HepG2 (cell line): Measurements from ENCODE around the gene PTPRE. TPM values are rescaled to one million over a fixed set of nuclear protein-coding genes. Genes with fewer than 3 reads are reported as not detected.

ENCODE experiments used
- ATAC-seq: fragments of 200-7000 bp; cut with Tn5 transposase; 3 replicates; pipeline ENCODE4 v1.9.1; 2020; ENCODE audit warnings: mild to moderate bottlenecking, moderate library complexity
- BruUV-seq: library from RNA; stranded (reverse); fragments of 400-500 nt; replicated peaks from 2 replicates; lab custom pipeline; 2021; lab: Mats Ljungman, UMichigan
- CTCF ChIA-PET: fragments of 300-600 bp; formaldehyde crosslinking; extraction: SDS; loops from one replicate; lab custom pipeline; 2021; ENCODE audit warnings: low total read pairs, inconsistent platforms, low intra/inter-chr PET ratio; lab: Yijun Ruan, JAX
- POLR2A ChIA-PET: fragments of 350-600 bp; sonication (Branson Sonifier 250); formaldehyde crosslinking; loops from one replicate; lab custom pipeline; 2020; ENCODE audit warnings: antibody characterized with exemption, inconsistent platforms; lab: Yijun Ruan, JAX
- DNase-seq: peaks from one replicate; pipeline ENCODE4 v3.0.0-alpha.2; 2015; ENCODE audit warnings: low spot score
- FAIRE-seq: peaks from 3 replicates; lab custom pipeline; 2011; peaks lifted over from hg19 to GRCh38; lab: Jason Lieb, UNC
- H2AFZ ChIP-seq: one replicate; pipeline ENCODE4 v1.6.1; 2011; ENCODE audit warnings: low read length, inconsistent platforms
- H3K27ac ChIP-seq: fragments of 300-600 bp; 3 replicates; pipeline ENCODE4 v1.8.0; 2011; ENCODE audit warnings: mixed run types, mild to moderate bottlenecking, mixed read lengths, low read length, inconsistent platforms; ENCODE audit not compliant: insufficient read depth; ENCODE audit errors: extremely low read length
- H3K27me3 ChIP-seq, 2 experiments: fragments of 200-600 bp in 1 of 2; 2 replicates in 1 of 2; 3 replicates in 1 of 2; pipeline versions ENCODE4 v1.6.0 to v1.8.0; 2011; ENCODE audit warnings: low read length in 2 of 2, mild to moderate bottlenecking in 2 of 2, moderate library complexity in 2 of 2, inconsistent platforms in 1 of 2; ENCODE audit not compliant: insufficient read depth in 2 of 2, control insufficient read depth in 1 of 2
- H3K36me3 ChIP-seq, 2 experiments: fragments of 200-600 bp in 1 of 2; replicated peaks in 1 of 2; 2 replicates in 1 of 2; 3 replicates in 1 of 2; pipeline versions ENCODE4 v1.5.1 to v1.8.0; 2011; ENCODE audit warnings: low read length in 2 of 2, inconsistent platforms in 1 of 2; ENCODE audit not compliant: insufficient read depth in 2 of 2, control insufficient read depth in 1 of 2
- H3K4me1 ChIP-seq: 2 replicates; pipeline ENCODE4 v1.5.1; 2012; ENCODE audit warnings: low read length, inconsistent platforms; ENCODE audit not compliant: insufficient read depth
- H3K4me2 ChIP-seq: 2 replicates; pipeline ENCODE4 v1.6.0; 2011; ENCODE audit warnings: low read depth, low read length, inconsistent platforms
- H3K4me3 ChIP-seq, 3 experiments: fragments of 200-600 bp in 1 of 3; sonication (generic), shearing (Covaris generic) in 1 of 3; replicated peaks in 1 of 3; 2 replicates each; pipeline ENCODE4 v1.5.1; 2011 to 2016; ENCODE audit warnings: low read length in 3 of 3, inconsistent platforms in 2 of 3, low read depth in 2 of 3, mild to moderate bottlenecking in 2 of 3, control low read depth in 1 of 3, mixed read lengths in 1 of 3; ENCODE audit not compliant: insufficient read depth in 1 of 3
- H3K79me2 ChIP-seq: one replicate; pipeline ENCODE4 v1.6.1; 2011; ENCODE audit warnings: low read length, inconsistent platforms; ENCODE audit not compliant: insufficient read depth
- H3K9ac ChIP-seq: 2 replicates; pipeline ENCODE4 v1.6.0; 2011; ENCODE audit warnings: mild to moderate bottlenecking, low read depth, low read length, inconsistent platforms; ENCODE audit not compliant: insufficient read depth
- H3K9me3 ChIP-seq: 2 replicates; pipeline ENCODE4 v1.5.1; 2012; ENCODE audit warnings: mild to moderate bottlenecking, low read length
- H4K20me1 ChIP-seq: 2 replicates; pipeline ENCODE4 v1.6.0; 2011; ENCODE audit warnings: inconsistent platforms, mild to moderate bottlenecking, low read length, moderate library complexity; ENCODE audit not compliant: insufficient read depth
- ADNP ChIP-seq: sonication (generic); formaldehyde crosslinking; IDR thresholded peaks from 2 replicates; pipeline ENCODE4 v1.4.0; 2020; ENCODE audit warnings: missing genetic modification reagents
- CCDC6 ChIP-seq: sonication (generic); formaldehyde crosslinking; IDR thresholded peaks from 2 replicates; pipeline ENCODE4 v1.8.1; 2022; ENCODE audit warnings: mild to moderate bottlenecking, missing genetic modification reagents, moderate library complexity
- MEF2D ChIP-seq: sonication (generic); formaldehyde crosslinking; IDR thresholded peaks from 2 replicates; pipeline ENCODE4 v1.5.1; 2020; ENCODE audit warnings: mild to moderate bottlenecking, missing genetic modification reagents
- PHB2 ChIP-seq: fragments of 450-650 bp; IDR thresholded peaks from 2 replicates; pipeline ENCODE4 v1.6.1; 2018; ENCODE audit not compliant: partially characterized antibody
- POLR2AphosphoS2 ChIP-seq: IDR thresholded peaks from 2 replicates; pipeline ENCODE4 v1.6.1; 2011; ENCODE audit warnings: low read depth, low read length, improper control_type of control experiment
- SAP130 ChIP-seq: IDR thresholded peaks from 2 replicates; pipeline ENCODE4 v1.6.1; 2016; ENCODE audit warnings: low read depth
- SMAD3 ChIP-seq: sonication (generic); formaldehyde crosslinking; IDR thresholded peaks from 2 replicates; pipeline ENCODE4 v1.4.0; 2020; ENCODE audit warnings: missing genetic modification reagents
- ZNF546 ChIP-seq: sonication (generic); formaldehyde crosslinking; conservative IDR thresholded peaks from 2 replicates; pipeline ENCODE4 v1.8.1; 2023; ENCODE audit warnings: mild to moderate bottlenecking, missing genetic modification reagents
- ZNF605 ChIP-seq: sonication (generic); formaldehyde crosslinking; IDR thresholded peaks from 2 replicates; pipeline ENCODE4 v1.8.0; 2022; ENCODE audit warnings: mild to moderate bottlenecking, missing genetic modification reagents
- ZNF644 ChIP-seq: IDR thresholded peaks from 2 replicates; pipeline ENCODE4 v1.6.1; 2016; ENCODE audit warnings: low read depth
- ZNF670 ChIP-seq: sonication (generic); formaldehyde crosslinking; IDR thresholded peaks from 2 replicates; pipeline ENCODE4 v1.8.0; 2022; ENCODE audit warnings: mild to moderate bottlenecking, missing genetic modification reagents, borderline replicate concordance
- WGBS: methylation state at CpG from one replicate; pipeline ENCODE4 v1.1.6; 2017; ENCODE audit warnings: low lambda C conversion rate; 5-methylcytosine and 5-hydroxymethylcytosine counted together
- in situ Hi-C: cut with HindIII; loops from 2 replicates; pipeline ENCODE4 v1.10.0; 2017; ENCODE audit warnings: low pct_unique_long_range_greater_than_20kb; ENCODE audit not compliant: extremely low pct_ligation_motif_present
- intact Hi-C: fragments of 100-400 bp; cut with micrococcal nuclease; formaldehyde crosslinking; loops from one replicate; pipeline ENCODE4 v1.10.0; 2022; ENCODE audit not compliant: unreplicated experiment
- polyA plus RNA-seq, 8 experiments: library from polyadenylated mRNA; depleted of rRNA in 3 of 8; stranded (reverse) in 7 of 8; unstranded in 1 of 8; fragments of >200 nt; fragmentation: Illumina TruSeq in 4 of 8; extraction: Trizol in 4 of 8; gene quantifications; 2 replicates each; pipeline versions ENCODE4 v1.2.1 to v1.2.3, GENCODE V29; 2011 to 2016; ENCODE audit warnings: low read depth in 4 of 8, missing spikeins in 1 of 8, mixed read lengths in 1 of 8; ENCODE audit not compliant: insufficient read depth in 1 of 8
- total RNA-seq, 5 experiments: library from RNA; depleted of rRNA; stranded (reverse); fragments of >200 nt; fragmentation: Illumina TruSeq; extraction: Trizol; gene quantifications; 2 replicates each; pipeline ENCODE4 v1.2.3, GENCODE V29; 2016; ENCODE audit warnings: low read depth in 1 of 5
- TF ChIP-seq, protein P1 (sequence below): sonication (generic); formaldehyde crosslinking; IDR thresholded peaks from 2 replicates; pipeline ENCODE4 v1.4.0; 2020; ENCODE audit warnings: missing genetic modification reagents
- TF ChIP-seq, protein P2 (sequence below): sonication (generic); formaldehyde crosslinking; IDR thresholded peaks from 2 replicates; pipeline ENCODE4 v1.5.0; 2020; ENCODE audit warnings: mild to moderate bottlenecking, missing genetic modification reagents
- TF ChIP-seq, protein P3 (sequence below): sonication (generic); formaldehyde crosslinking; IDR thresholded peaks from 2 replicates; pipeline ENCODE4 v1.4.0; 2020; ENCODE audit warnings: missing genetic modification reagents, borderline replicate concordance

The PTPRE gene
- total and polyA plus RNA-seq, 2 of the 13 experiments (the other 11 are each of a cell fraction or from before 2014, with no cell fraction given): 0.01 to 0.02 TPM

DNA sequence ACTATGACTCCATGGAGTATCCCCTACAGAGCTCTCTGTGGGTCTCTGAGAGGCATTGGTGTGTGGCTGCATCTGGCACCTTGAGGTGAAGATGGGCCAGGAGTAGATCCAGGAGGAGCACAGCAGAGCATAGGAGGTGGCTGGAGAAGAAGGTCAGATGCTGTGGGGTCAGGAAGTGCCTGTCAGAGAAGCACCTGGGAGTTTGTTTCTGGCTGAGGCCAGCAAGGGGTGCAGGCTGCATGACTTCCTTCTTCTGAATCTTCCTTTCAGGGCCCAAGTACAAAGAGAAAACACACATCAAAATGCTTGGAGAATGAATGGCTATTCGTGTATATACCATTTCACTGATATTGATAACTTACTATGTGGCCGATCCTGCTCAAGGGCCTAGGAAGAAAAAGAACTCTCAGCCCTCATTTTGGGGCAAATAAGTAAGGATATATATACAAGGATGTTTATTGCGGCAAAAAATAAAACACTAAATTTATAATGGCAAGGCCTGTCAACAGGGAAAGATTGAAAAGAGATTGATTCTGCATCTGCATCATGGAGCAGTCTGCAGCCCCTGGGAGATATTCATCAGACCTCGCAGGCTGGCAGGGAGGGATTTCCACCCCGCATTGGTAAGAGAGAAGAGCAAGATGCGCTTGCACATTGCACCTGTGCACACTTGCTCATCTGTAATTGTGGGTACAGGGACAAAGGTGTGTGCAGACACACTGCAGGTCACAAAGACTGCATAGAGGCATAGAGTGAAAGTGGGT is 39.2 kb downstream of the PTPRE start:
- intact Hi-C loops (no loop called here), in situ Hi-C loops (no loop called here)
- Histone ChIP-seq H3K79me2 (no peaks in the 10 kb centered on the region), H3K9ac (no peak overlapping the region), H3K4me2 (no peak overlapping the region), H3K27me3 (peaks cover 1 to 9% of the 10 kb centered on the region in 2 experiments; a peak in 2 of 5 replicates), H3K4me1 (no peaks in the 10 kb centered on the region), H3K4me3 (no peak overlapping the region), H3K9me3 (no peaks in the 10 kb centered on the region), H2AFZ (no peak overlapping the region), H4K20me1 (no peaks in the 10 kb centered on the region), H3K27ac (no peak overlapping the region), H3K36me3 (no peaks in the 10 kb centered on the region)
- ChIA-PET CTCF (no interaction called here), POLR2A (no interaction called here)
- BruUV-seq: no TSS peak
- DNase-seq (no peak), ATAC-seq (no peak), FAIRE-seq (no peak)
- TF ChIP-seq ZNF644 (CRISPR knock-in tag) (no peak), ZNF670 (CRISPR knock-in tag) (no peak), SMAD3 (no peak), MEF2D (CRISPR knock-in tag) (no peak), ADNP (no peak), ZNF546 (no peak), ZNF605 (no peak), CCDC6 (CRISPR knock-in tag) (no peak), SAP130 (CRISPR knock-in tag) (no peak), PHB2 (no peak), POLR2AphosphoS2 (no peak)
- TF ChIP-seq, protein P1, sequence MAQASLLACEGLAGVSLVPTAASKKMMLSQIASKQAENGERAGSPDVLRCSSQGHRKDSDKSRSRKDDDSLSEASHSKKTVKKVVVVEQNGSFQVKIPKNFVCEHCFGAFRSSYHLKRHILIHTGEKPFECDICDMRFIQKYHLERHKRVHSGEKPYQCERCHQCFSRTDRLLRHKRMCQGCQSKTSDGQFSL (CRISPR knock-in tag): no peak
- TF ChIP-seq, protein P2, sequence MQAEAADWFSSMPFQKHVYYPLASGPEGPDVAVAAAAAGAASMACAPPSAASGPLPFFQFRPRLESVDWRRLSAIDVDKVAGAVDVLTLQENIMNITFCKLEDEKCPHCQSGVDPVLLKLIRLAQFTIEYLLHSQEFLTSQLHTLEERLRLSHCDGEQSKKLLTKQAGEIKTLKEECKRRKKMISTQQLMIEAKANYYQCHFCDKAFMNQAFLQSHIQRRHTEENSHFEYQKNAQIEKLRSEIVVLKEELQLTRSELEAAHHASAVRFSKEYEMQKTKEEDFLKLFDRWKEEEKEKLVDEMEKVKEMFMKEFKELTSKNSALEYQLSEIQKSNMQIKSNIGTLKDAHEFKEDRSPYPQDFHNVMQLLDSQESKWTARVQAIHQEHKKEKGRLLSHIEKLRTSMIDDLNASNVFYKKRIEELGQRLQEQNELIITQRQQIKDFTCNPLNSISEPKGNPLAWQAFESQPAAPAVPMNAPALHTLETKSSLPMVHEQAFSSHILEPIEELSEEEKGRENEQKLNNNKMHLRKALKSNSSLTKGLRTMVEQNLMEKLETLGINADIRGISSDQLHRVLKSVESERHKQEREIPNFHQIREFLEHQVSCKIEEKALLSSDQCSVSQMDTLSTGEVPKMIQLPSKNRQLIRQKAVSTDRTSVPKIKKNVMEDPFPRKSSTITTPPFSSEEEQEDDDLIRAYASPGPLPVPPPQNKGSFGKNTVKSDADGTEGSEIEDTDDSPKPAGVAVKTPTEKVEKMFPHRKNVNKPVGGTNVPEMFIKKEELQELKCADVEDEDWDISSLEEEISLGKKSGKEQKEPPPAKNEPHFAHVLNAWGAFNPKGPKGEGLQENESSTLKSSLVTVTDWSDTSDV: no peak
- TF ChIP-seq, protein P3, sequence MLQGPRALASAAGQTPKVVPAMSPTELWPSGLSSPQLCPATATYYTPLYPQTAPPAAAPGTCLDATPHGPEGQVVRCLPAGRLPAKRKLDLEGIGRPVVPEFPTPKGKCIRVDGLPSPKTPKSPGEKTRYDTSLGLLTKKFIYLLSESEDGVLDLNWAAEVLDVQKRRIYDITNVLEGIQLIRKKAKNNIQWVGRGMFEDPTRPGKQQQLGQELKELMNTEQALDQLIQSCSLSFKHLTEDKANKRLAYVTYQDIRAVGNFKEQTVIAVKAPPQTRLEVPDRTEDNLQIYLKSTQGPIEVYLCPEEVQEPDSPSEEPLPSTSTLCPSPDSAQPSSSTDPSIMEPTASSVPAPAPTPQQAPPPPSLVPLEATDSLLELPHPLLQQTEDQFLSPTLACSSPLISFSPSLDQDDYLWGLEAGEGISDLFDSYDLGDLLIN (CRISPR knock-in tag): no peak
- WGBS: 2% methylated on average over 6 of the region's 6 CpGs
